Measurements from ENCODE around the gene OGDH. TPM values are rescaled to one million over a fixed set of nuclear protein-coding genes. Genes with fewer than 3 reads are reported as not detected.

Gene OGDH
- total and polyA plus RNA-seq, 4 donors, result 27.0 to 95.3 (median 56.6) TPM

- WGBS, 2 donors, result 58 to 62% methylated on average over 13 of the region's 13 CpGs
- H3K4me3 ChIP-seq (ENCODE audit: low read length in 2 of 2), result no peak overlapping the region
- DNase-seq, result peak; percentile 74 to 88
- peaks cover 4 to 20% of the 10 kb centered on the region in 2 donors for H3K36me3 ChIP-seq (ENCODE audit: control insufficient read depth in 1 of 2, insufficient read depth in 2 of 2, low read length in 1 of 2)
- H3K27ac ChIP-seq (ENCODE audit: low read depth in 1 of 2, low read length in 2 of 2), result no peak overlapping the region
- H3K9me3 ChIP-seq (ENCODE audit: control insufficient read depth, low read length), result no peaks in the 10 kb centered on the region
- no peaks in the 10 kb centered on the region for H3K27me3 ChIP-seq (ENCODE audit: control insufficient read depth in 1 of 2, insufficient read depth in 2 of 2, low read length in 1 of 2)
- H3K4me1 ChIP-seq (ENCODE audit: control insufficient read depth in 1 of 2, insufficient read depth in 2 of 2, low read length in 2 of 2), result no peaks in the 10 kb centered on the region
- intact Hi-C loops (cut with DNase I), result loop anchor here in 1 of 2 donors (5.0 to 10.0 kb wide), 2 partner anchors 73 to 510 kb away; partner anchors contain the start of gene NUDCD3
- peak; percentile 88 for ATAC-seq (ENCODE audit: low FRiP score)
Observed at GRCh38 chr7:44565097-44565794, 41.2 kb upstream of the OGDH start.

GRCh38 chr7:44565795-44566559 lies 40.5 kb upstream of the OGDH start:
- intact Hi-C loops (cut with DNase I), result loop anchor here in 1 of 2 donors (5.0 to 10.0 kb wide), 2 partner anchors 74 to 511 kb away; partner anchors contain the start of gene NUDCD3
- ATAC-seq (ENCODE audit: low FRiP score) (no peak), DNase-seq (no peak)
- H3K4me1 ChIP-seq (ENCODE audit: control insufficient read depth in 1 of 2, insufficient read depth in 2 of 2, low read length in 2 of 2), result no peaks in the 10 kb centered on the region
- H3K36me3 ChIP-seq (ENCODE audit: control insufficient read depth in 1 of 2, insufficient read depth in 2 of 2, low read length in 1 of 2), result peaks cover 4 to 22% of the 10 kb centered on the region in 2 donors
- H3K9me3 ChIP-seq (ENCODE audit: control insufficient read depth, low read length), result no peaks in the 10 kb centered on the region
- H3K27me3 ChIP-seq (ENCODE audit: control insufficient read depth in 1 of 2, insufficient read depth in 2 of 2, low read length in 1 of 2), result no peaks in the 10 kb centered on the region
- WGBS, 2 donors, result 71 to 75% methylated on average over 16 of the region's 16 CpGs
- H3K4me3 ChIP-seq (ENCODE audit: low read length in 2 of 2), result no peak overlapping the region
- no peak overlapping the region for H3K27ac ChIP-seq (ENCODE audit: low read depth in 1 of 2, low read length in 2 of 2)

GRCh38 chr7:44566680-44567079 lies 39.7 kb upstream of the OGDH start:
- 84 to 90% methylated on average over 5 of the region's 5 CpGs for WGBS, 2 donors
- Histone ChIP-seq H3K4me1 (ENCODE audit: control insufficient read depth in 1 of 2, insufficient read depth in 2 of 2, low read length in 2 of 2) (no peaks in the 10 kb centered on the region), H3K27ac (ENCODE audit: low read depth in 1 of 2, low read length in 2 of 2) (no peak overlapping the region), H3K36me3 (ENCODE audit: control insufficient read depth in 1 of 2, insufficient read depth in 2 of 2, low read length in 1 of 2) (peaks cover 4 to 22% of the 10 kb centered on the region in 2 donors), H3K9me3 (ENCODE audit: control insufficient read depth, low read length) (no peaks in the 10 kb centered on the region), H3K4me3 (ENCODE audit: low read length in 2 of 2) (no peak overlapping the region), H3K27me3 (ENCODE audit: control insufficient read depth in 1 of 2, insufficient read depth in 2 of 2, low read length in 1 of 2) (no peaks in the 10 kb centered on the region)
- no peak for ATAC-seq (ENCODE audit: low FRiP score)
- DNase-seq, result no peak
- intact Hi-C loops (cut with DNase I), result loop anchor here in 1 of 2 donors (5.0 to 10.0 kb wide), 2 partner anchors 74 to 512 kb away; partner anchors contain the start of gene NUDCD3

GRCh38 chr7:44567884-44568283 lies 38.5 kb upstream of the OGDH start:
- Histone ChIP-seq H3K4me3 (ENCODE audit: low read length in 2 of 2) (no peak overlapping the region), H3K27me3 (ENCODE audit: control insufficient read depth in 1 of 2, insufficient read depth in 2 of 2, low read length in 1 of 2) (no peaks in the 10 kb centered on the region), H3K36me3 (ENCODE audit: control insufficient read depth in 1 of 2, insufficient read depth in 2 of 2, low read length in 1 of 2) (peaks cover 4 to 24% of the 10 kb centered on the region in 2 donors), H3K4me1 (ENCODE audit: control insufficient read depth in 1 of 2, insufficient read depth in 2 of 2, low read length in 2 of 2) (no peaks in the 10 kb centered on the region), H3K27ac (ENCODE audit: low read depth in 1 of 2, low read length in 2 of 2) (no peak overlapping the region), H3K9me3 (ENCODE audit: control insufficient read depth, low read length) (no peaks in the 10 kb centered on the region)
- WGBS, 2 donors, result 91 to 97% methylated on average over 6 of the region's 6 CpGs
- DNase-seq, result no peak
- intact Hi-C loops (cut with DNase I), result loop anchor here in 1 of 2 donors (5.0 to 10.0 kb wide), 2 partner anchors 76 to 513 kb away; partner anchors contain the start of gene NUDCD3
- ATAC-seq (ENCODE audit: low FRiP score), result no peak

GRCh38 chr7:44568771-44569560 lies 37.5 kb upstream of the OGDH start:
- Histone ChIP-seq H3K36me3 (ENCODE audit: control insufficient read depth in 1 of 2, insufficient read depth in 2 of 2, low read length in 1 of 2) (peaks cover 4 to 24% of the 10 kb centered on the region in 2 donors), H3K9me3 (ENCODE audit: control insufficient read depth, low read length) (no peaks in the 10 kb centered on the region), H3K4me3 (ENCODE audit: low read length in 2 of 2) (no peak overlapping the region), H3K27me3 (ENCODE audit: control insufficient read depth in 1 of 2, insufficient read depth in 2 of 2, low read length in 1 of 2) (no peaks in the 10 kb centered on the region), H3K27ac (ENCODE audit: low read depth in 1 of 2, low read length in 2 of 2) (no peak overlapping the region), H3K4me1 (ENCODE audit: control insufficient read depth in 1 of 2, insufficient read depth in 2 of 2, low read length in 2 of 2) (no peaks in the 10 kb centered on the region)
- intact Hi-C loops (cut with DNase I), result loop anchor here in 1 of 2 donors (5.0 to 10.0 kb wide), 2 partner anchors 77 to 514 kb away; partner anchors contain the start of gene NUDCD3
- 80 to 83% methylated on average over 17 of the region's 17 CpGs for WGBS, 2 donors
- ATAC-seq (ENCODE audit: low FRiP score), result no peak
- DNase-seq, result no peak

- Histone ChIP-seq H3K27ac (ENCODE audit: low read depth in 1 of 2, low read length in 2 of 2) (no peak overlapping the region), H3K36me3 (ENCODE audit: control insufficient read depth in 1 of 2, insufficient read depth in 2 of 2, low read length in 1 of 2) (peaks cover 4 to 24% of the 10 kb centered on the region in 2 donors), H3K4me3 (ENCODE audit: low read length in 2 of 2) (no peak overlapping the region), H3K27me3 (ENCODE audit: control insufficient read depth in 1 of 2, insufficient read depth in 2 of 2, low read length in 1 of 2) (no peaks in the 10 kb centered on the region), H3K9me3 (ENCODE audit: control insufficient read depth, low read length) (no peaks in the 10 kb centered on the region), H3K4me1 (ENCODE audit: control insufficient read depth in 1 of 2, insufficient read depth in 2 of 2, low read length in 2 of 2) (no peaks in the 10 kb centered on the region)
- DNase-seq, result no peak
- WGBS, 2 donors, result 87% methylated on average over 9 of the region's 9 CpGs
- no peak for ATAC-seq (ENCODE audit: low FRiP score)
- intact Hi-C loops (cut with DNase I), result loop anchor here in 1 of 2 donors (5.0 to 10.0 kb wide), 2 partner anchors 78 to 515 kb away; partner anchors contain the start of gene NUDCD3
Observed at GRCh38 chr7:44569959-44570358, 36.5 kb upstream of the OGDH start.

- no peaks in the 10 kb centered on the region for H3K4me1 ChIP-seq (ENCODE audit: control insufficient read depth in 1 of 2, insufficient read depth in 2 of 2, low read length in 2 of 2)
- no peak overlapping the region for H3K27ac ChIP-seq (ENCODE audit: low read depth in 1 of 2, low read length in 2 of 2)
- intact Hi-C loops (cut with DNase I), result no loop called here
- H3K9me3 ChIP-seq (ENCODE audit: control insufficient read depth, low read length), result no peaks in the 10 kb centered on the region
- WGBS, 2 donors, result 68 to 73% methylated on average over 5 of the region's 5 CpGs
- H3K27me3 ChIP-seq (ENCODE audit: control insufficient read depth in 1 of 2, insufficient read depth in 2 of 2, low read length in 1 of 2), result no peaks in the 10 kb centered on the region
- DNase-seq, result no peak
- H3K4me3 ChIP-seq (ENCODE audit: low read length in 2 of 2), result peak overlapping the region; percentile 57 to 90
- H3K36me3 ChIP-seq (ENCODE audit: control insufficient read depth in 1 of 2, insufficient read depth in 2 of 2, low read length in 1 of 2), result peaks cover 4 to 19% of the 10 kb centered on the region in 2 donors
- ATAC-seq (ENCODE audit: low FRiP score), result no peak
Observed at GRCh38 chr7:44572771-44573170, 33.7 kb upstream of the OGDH start.
